ENCODE data around the gene VWA3A.
"Not testable (repeated sequence)": the region's sequence is repeated elsewhere in the genome, so short reads cannot be mapped to it uniquely, and the experiment has no call there.

The VWA3A gene

GRCh38 chr16:22164482-22164881 lies 72.1 kb downstream of the VWA3A start:
- Histone ChIP-seq H3K27me3 (ENCODE audit: insufficient read depth, low read length, poor library complexity) (no peaks in the 10 kb centered on the region), H3K9ac (ENCODE audit: low read depth, low read length) (no peak overlapping the region), H3K4me2 (ENCODE audit: insufficient read depth, low read length) (no peak overlapping the region), H2AFZ (ENCODE audit: low read depth, low read length) (no peak overlapping the region), H3K27ac (ENCODE audit: low read length) (no peak overlapping the region), H3K4me3 (ENCODE audit: low read depth in 1 of 2, low read length in 2 of 2) (no peak overlapping the region), H3K9me3 (ENCODE audit: insufficient read depth, low read length, severe bottlenecking) (no peaks in the 10 kb centered on the region), H4K20me1 (ENCODE audit: insufficient read depth, low read length) (no peaks in the 10 kb centered on the region), H3K79me2 (ENCODE audit: insufficient read depth, low read length) (no peaks in the 10 kb centered on the region), H3K4me1 (ENCODE audit: insufficient read depth, low read length) (no peaks in the 10 kb centered on the region), H3K36me3 (ENCODE audit: insufficient read depth, low read length) (no peaks in the 10 kb centered on the region)
- DNase-seq (no peak), ATAC-seq (ENCODE audit: insufficient read depth, low read depth) (no peak)
- no peak for TF ChIP-seq EZH2 (IDR thresholded peaks at IDR 0.05; ENCODE audit: borderline replicate concordance, low read depth, low read length, severe bottlenecking)
- TF ChIP-seq, protein P1, sequence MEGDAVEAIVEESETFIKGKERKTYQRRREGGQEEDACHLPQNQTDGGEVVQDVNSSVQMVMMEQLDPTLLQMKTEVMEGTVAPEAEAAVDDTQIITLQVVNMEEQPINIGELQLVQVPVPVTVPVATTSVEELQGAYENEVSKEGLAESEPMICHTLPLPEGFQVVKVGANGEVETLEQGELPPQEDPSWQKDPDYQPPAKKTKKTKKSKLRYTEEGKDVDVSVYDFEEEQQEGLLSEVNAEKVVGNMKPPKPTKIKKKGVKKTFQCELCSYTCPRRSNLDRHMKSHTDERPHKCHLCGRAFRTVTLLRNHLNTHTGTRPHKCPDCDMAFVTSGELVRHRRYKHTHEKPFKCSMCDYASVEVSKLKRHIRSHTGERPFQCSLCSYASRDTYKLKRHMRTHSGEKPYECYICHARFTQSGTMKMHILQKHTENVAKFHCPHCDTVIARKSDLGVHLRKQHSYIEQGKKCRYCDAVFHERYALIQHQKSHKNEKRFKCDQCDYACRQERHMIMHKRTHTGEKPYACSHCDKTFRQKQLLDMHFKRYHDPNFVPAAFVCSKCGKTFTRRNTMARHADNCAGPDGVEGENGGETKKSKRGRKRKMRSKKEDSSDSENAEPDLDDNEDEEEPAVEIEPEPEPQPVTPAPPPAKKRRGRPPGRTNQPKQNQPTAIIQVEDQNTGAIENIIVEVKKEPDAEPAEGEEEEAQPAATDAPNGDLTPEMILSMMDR (IDR thresholded peaks at IDR 0.05; ENCODE audit: borderline replicate concordance, extremely low read depth, low read length, poor library complexity, severe bottlenecking), result no peak

- no peaks in the 10 kb centered on the region for H3K4me1 ChIP-seq (ENCODE audit: insufficient read depth, low read length)
- no peaks in the 10 kb centered on the region for H3K27me3 ChIP-seq (ENCODE audit: insufficient read depth, low read length, poor library complexity)
- TF ChIP-seq, protein P1 (IDR thresholded peaks at IDR 0.05; ENCODE audit: borderline replicate concordance, extremely low read depth, low read length, poor library complexity, severe bottlenecking), result no peak
- TF ChIP-seq EZH2 (IDR thresholded peaks at IDR 0.05; ENCODE audit: borderline replicate concordance, low read depth, low read length, severe bottlenecking), result no peak
- H3K27ac ChIP-seq (ENCODE audit: low read length), result no peak overlapping the region
- H3K9ac ChIP-seq (ENCODE audit: low read depth, low read length), result no peak overlapping the region
- H2AFZ ChIP-seq (ENCODE audit: low read depth, low read length), result no peak overlapping the region
- no peak overlapping the region for H3K4me2 ChIP-seq (ENCODE audit: insufficient read depth, low read length)
- no peaks in the 10 kb centered on the region for H3K79me2 ChIP-seq (ENCODE audit: insufficient read depth, low read length)
- H3K4me3 ChIP-seq (ENCODE audit: low read depth in 1 of 2, low read length in 2 of 2), result no peak overlapping the region
- no peaks in the 10 kb centered on the region for H3K9me3 ChIP-seq (ENCODE audit: insufficient read depth, low read length, severe bottlenecking)
- H3K36me3 ChIP-seq (ENCODE audit: insufficient read depth, low read length), result no peaks in the 10 kb centered on the region
- H4K20me1 ChIP-seq (ENCODE audit: insufficient read depth, low read length), result no peaks in the 10 kb centered on the region
- DNase-seq (no peak), ATAC-seq (ENCODE audit: insufficient read depth, low read depth) (no peak)
These were observed 73.4 kb downstream of the VWA3A start for GRCh38 chr16:22165508-22166285.

GRCh38 chr16:22171953-22172352 lies 79.6 kb downstream of the VWA3A start:
- Histone ChIP-seq H3K27ac (ENCODE audit: low read length) (no peak overlapping the region), H2AFZ (ENCODE audit: low read depth, low read length) (no peak overlapping the region), H3K36me3 (ENCODE audit: insufficient read depth, low read length) (no peaks in the 10 kb centered on the region), H4K20me1 (ENCODE audit: insufficient read depth, low read length) (no peaks in the 10 kb centered on the region), H3K9me3 (ENCODE audit: insufficient read depth, low read length, severe bottlenecking) (no peaks in the 10 kb centered on the region), H3K27me3 (ENCODE audit: insufficient read depth, low read length, poor library complexity) (no peaks in the 10 kb centered on the region), H3K4me3 (ENCODE audit: low read depth in 1 of 2, low read length in 2 of 2) (no peak overlapping the region), H3K9ac (ENCODE audit: low read depth, low read length) (no peak overlapping the region), H3K4me2 (ENCODE audit: insufficient read depth, low read length) (no peak overlapping the region), H3K4me1 (ENCODE audit: insufficient read depth, low read length) (no peaks in the 10 kb centered on the region), H3K79me2 (ENCODE audit: insufficient read depth, low read length) (no peaks in the 10 kb centered on the region)
- DNase-seq (no peak), ATAC-seq (ENCODE audit: insufficient read depth, low read depth) (no peak)
- TF ChIP-seq, protein P1 (IDR thresholded peaks at IDR 0.05; ENCODE audit: borderline replicate concordance, extremely low read depth, low read length, poor library complexity, severe bottlenecking), result no peak
- no peak for TF ChIP-seq EZH2 (IDR thresholded peaks at IDR 0.05; ENCODE audit: borderline replicate concordance, low read depth, low read length, severe bottlenecking)

DNA sequence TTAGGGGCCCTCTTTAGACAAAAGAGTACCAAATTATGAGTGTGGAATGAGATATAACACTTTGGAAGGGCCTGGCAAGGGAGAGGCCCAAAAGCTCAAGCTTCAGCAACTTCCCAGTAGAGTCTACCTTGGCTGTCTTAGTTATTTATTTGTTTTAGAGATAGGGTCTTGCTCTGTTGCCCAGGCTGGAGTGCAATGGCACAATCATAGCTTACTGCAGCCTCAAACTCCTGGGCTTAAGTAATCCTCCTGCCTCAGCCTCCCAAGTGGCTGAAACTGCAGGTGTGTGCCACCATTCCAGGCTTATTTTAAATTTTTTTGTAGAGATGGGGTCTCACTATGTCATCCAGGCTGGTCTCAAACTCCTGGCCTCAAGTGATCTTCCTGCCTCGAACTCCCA lies 80.3 kb downstream of the VWA3A start:
- not testable (repeated sequence) for H3K36me3 ChIP-seq (ENCODE audit: insufficient read depth, low read length); ATAC-seq (ENCODE audit: insufficient read depth, low read depth); H4K20me1 ChIP-seq (ENCODE audit: insufficient read depth, low read length); H3K4me2 ChIP-seq (ENCODE audit: insufficient read depth, low read length); H3K9me3 ChIP-seq (ENCODE audit: insufficient read depth, low read length, severe bottlenecking); H3K4me1 ChIP-seq (ENCODE audit: insufficient read depth, low read length); H3K27me3 ChIP-seq (ENCODE audit: insufficient read depth, low read length, poor library complexity); H2AFZ ChIP-seq (ENCODE audit: low read depth, low read length); DNase-seq; H3K27ac ChIP-seq (ENCODE audit: low read length); H3K79me2 ChIP-seq (ENCODE audit: insufficient read depth, low read length); H3K9ac ChIP-seq (ENCODE audit: low read depth, low read length); H3K4me3 ChIP-seq (ENCODE audit: low read depth in 1 of 2, low read length in 2 of 2)

All from DND-41 (cell line).